ENCODE measurements around the gene RNF213.
"Not testable (repeated sequence)": the region's sequence is repeated elsewhere in the genome, so short reads cannot be mapped to it uniquely, and the experiment has no call there.

DNA sequence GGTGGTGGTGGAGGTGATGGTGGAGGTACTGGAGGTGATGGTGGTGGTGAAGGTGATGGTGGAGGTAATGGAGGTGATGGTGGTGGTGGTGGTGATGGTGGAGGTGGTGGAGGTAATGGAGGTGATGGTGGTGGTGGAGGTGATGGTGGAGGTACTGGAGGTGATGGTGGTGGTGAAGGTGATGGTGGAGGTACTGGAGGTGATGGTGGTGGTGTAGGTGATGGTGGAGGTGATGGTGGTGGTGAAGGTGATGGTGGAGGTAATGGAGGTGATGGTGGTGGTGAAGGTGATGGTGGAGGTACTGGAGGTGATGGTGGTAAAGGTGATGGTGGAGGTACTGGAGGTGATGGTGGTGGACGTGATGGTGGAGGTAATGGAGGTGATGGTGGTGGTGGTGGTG is 53.3 kb downstream of the RNF213 start:
- TF ChIP-seq, protein P1, sequence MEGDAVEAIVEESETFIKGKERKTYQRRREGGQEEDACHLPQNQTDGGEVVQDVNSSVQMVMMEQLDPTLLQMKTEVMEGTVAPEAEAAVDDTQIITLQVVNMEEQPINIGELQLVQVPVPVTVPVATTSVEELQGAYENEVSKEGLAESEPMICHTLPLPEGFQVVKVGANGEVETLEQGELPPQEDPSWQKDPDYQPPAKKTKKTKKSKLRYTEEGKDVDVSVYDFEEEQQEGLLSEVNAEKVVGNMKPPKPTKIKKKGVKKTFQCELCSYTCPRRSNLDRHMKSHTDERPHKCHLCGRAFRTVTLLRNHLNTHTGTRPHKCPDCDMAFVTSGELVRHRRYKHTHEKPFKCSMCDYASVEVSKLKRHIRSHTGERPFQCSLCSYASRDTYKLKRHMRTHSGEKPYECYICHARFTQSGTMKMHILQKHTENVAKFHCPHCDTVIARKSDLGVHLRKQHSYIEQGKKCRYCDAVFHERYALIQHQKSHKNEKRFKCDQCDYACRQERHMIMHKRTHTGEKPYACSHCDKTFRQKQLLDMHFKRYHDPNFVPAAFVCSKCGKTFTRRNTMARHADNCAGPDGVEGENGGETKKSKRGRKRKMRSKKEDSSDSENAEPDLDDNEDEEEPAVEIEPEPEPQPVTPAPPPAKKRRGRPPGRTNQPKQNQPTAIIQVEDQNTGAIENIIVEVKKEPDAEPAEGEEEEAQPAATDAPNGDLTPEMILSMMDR (optimal IDR thresholded peaks at IDR 0.05 in 1 of 3, IDR thresholded peaks at IDR 0.05 in 1 of 3, conservative IDR thresholded peaks at IDR 0.05 in 1 of 3; ENCODE audit: extremely low read depth in 1 of 3, insufficient read depth in 2 of 3, low read length in 3 of 3), result not testable (repeated sequence)
- TF ChIP-seq EZH2 (IDR thresholded peaks at IDR 0.05; ENCODE audit: low read length), result not testable (repeated sequence)

Data from keratinocyte (primary cell).